PFSK-1 (cell line): ENCODE results near the gene RNPS1.
A peak's percentile ranks its signal among the peaks of the same experiment; 100 is the strongest.

Experiments
- FOXP2 ChIP-seq: optimal IDR thresholded peaks from 2 replicates; pipeline ENCODE3; 2011; ENCODE audit warnings: borderline replicate concordance, control low read depth, inconsistent platforms; ENCODE audit not compliant: insufficient read depth; ENCODE audit errors: extremely low read length, extremely low read depth
- POLR2AphosphoS5 ChIP-seq: IDR thresholded peaks from 2 replicates; pipeline ENCODE4 v1.6.1; 2012; ENCODE audit warnings: low read depth, mild to moderate bottlenecking, control low read depth, low read length, moderate library complexity
- SIN3A ChIP-seq: IDR thresholded peaks from 2 replicates; pipeline ENCODE4 v1.6.1; 2012; ENCODE audit warnings: mild to moderate bottlenecking, low read length, moderate library complexity, borderline replicate concordance; ENCODE audit not compliant: insufficient read depth
- TAF1 ChIP-seq: IDR thresholded peaks from 2 replicates; pipeline ENCODE4 v1.6.1; 2012; ENCODE audit warnings: low read length, control low read depth, borderline replicate concordance; ENCODE audit not compliant: insufficient read depth
- TF ChIP-seq, protein P1 (sequence below), 2 experiments: IDR thresholded peaks; 2 replicates each; pipeline versions ENCODE4 v1.6.1 to v1.8.0; 2011 to 2012; ENCODE audit warnings: low read depth in 2 of 2, low read length in 2 of 2, control low read depth in 1 of 2, inconsistent platforms in 1 of 2, mild to moderate bottlenecking in 1 of 2, moderate library complexity in 1 of 2; ENCODE audit not compliant: insufficient read depth in 1 of 2

Gene RNPS1

DNA sequence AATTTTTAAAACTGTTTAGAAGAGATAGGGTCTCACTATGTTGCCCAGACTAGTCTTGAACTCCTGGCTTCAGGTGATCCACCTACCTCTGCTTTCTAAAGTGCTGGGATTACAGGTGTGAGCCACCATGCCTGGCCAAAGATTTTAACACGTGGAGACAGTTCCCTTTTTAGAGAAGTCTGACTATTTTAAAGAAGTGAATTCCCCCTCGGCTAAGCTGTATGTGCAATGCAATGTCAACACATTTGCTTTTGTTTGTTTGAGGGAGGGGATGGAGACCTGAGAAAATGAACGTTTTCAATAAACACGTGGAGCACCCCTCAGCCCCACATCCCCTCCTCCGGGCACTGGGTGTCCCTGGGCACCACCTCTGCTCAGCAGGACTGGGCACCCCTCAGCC is 14.3 kb upstream of the RNPS1 start:
- no peak for TF ChIP-seq TAF1
- TF ChIP-seq, protein P1, sequence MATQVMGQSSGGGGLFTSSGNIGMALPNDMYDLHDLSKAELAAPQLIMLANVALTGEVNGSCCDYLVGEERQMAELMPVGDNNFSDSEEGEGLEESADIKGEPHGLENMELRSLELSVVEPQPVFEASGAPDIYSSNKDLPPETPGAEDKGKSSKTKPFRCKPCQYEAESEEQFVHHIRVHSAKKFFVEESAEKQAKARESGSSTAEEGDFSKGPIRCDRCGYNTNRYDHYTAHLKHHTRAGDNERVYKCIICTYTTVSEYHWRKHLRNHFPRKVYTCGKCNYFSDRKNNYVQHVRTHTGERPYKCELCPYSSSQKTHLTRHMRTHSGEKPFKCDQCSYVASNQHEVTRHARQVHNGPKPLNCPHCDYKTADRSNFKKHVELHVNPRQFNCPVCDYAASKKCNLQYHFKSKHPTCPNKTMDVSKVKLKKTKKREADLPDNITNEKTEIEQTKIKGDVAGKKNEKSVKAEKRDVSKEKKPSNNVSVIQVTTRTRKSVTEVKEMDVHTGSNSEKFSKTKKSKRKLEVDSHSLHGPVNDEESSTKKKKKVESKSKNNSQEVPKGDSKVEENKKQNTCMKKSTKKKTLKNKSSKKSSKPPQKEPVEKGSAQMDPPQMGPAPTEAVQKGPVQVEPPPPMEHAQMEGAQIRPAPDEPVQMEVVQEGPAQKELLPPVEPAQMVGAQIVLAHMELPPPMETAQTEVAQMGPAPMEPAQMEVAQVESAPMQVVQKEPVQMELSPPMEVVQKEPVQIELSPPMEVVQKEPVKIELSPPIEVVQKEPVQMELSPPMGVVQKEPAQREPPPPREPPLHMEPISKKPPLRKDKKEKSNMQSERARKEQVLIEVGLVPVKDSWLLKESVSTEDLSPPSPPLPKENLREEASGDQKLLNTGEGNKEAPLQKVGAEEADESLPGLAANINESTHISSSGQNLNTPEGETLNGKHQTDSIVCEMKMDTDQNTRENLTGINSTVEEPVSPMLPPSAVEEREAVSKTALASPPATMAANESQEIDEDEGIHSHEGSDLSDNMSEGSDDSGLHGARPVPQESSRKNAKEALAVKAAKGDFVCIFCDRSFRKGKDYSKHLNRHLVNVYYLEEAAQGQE (IDR thresholded peaks at IDR 0.05; ENCODE audit: insufficient read depth in 1 of 2, low read depth in 2 of 2, low read length in 2 of 2), result no peak

DNA sequence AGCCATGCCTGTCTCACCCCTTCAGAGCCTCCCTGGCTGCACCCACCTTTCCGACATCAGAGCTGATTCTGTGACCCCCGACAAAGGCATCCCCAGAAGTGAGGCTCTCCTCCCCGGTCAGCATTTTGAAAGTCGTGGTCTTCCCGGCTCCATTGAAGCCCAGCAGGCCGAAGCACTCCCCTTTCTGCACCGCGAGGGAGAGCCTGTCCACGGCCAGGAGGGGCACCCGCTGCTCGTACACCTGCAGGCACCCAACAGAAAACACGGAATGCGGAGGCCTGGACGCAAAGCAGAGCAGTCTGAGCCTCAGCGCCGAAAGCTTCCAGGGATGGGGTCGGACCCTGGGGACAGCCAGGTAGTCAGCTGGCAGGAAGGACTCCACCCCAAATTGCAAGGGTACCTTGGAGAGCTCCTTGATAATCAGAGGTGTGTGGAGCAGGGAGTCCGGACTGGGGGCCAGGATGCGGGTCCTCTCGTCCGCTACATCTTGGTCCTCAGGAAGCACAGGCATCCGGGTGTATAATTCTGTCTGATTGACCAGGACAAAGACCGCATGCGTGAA is 13.1 kb upstream of the RNPS1 start:
- TF ChIP-seq, protein P1 (IDR thresholded peaks at IDR 0.05; ENCODE audit: insufficient read depth in 1 of 2, low read depth in 2 of 2, low read length in 2 of 2), result peak; percentile 45 to 78; a peak in 2 of 4 replicates
- TF ChIP-seq SIN3A (no peak), TAF1 (no peak), POLR2AphosphoS5 (no peak), FOXP2 (no peak)

DNA sequence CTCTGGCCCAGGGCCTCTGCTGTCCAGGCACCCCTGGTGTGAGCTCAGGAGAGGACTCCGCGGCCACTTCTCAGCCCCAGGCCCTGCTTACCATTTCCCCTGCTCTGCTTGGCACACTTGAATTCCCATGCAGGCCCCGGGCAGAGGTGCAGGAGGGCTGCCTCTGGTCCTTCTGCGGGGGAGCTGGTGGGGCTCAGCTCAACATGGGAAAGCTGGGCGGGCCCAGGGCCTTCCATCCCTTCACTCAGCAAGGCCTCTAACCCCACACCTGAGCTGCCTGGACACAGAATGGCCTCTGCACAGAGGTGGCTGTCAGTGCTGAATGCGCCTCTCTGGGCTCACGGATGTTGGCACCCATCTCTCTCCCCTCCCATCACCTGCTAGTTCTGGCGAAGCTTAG is 12.5 kb upstream of the RNPS1 start:
- TF ChIP-seq, protein P1 (IDR thresholded peaks at IDR 0.05; ENCODE audit: insufficient read depth in 1 of 2, low read depth in 2 of 2, low read length in 2 of 2), result no peak
- TF ChIP-seq TAF1 (no peak), FOXP2 (no peak), SIN3A (no peak), POLR2AphosphoS5 (no peak)

- TF ChIP-seq POLR2AphosphoS5, result no peak
- TF ChIP-seq TAF1, result no peak
- TF ChIP-seq SIN3A, result no peak
Measured at GRCh38 chr16:2278956-2279800, 11.3 kb upstream of the RNPS1 start.

DNA sequence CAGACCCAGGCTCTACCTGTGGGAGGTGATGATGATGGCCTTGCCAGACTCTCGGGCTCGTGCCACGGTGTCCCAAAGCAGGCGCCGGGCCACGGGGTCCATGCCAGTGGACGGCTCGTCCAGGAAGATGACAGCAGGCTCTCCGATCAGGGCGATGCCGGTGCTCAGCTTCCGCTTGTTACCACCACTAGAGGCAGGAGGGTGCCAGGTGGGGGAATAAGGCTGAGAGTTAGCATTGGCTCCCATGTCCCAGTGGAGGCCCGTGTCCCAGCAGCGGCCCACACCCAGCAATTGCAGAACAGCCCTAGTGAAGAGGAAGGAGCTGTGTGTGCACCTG is 10.3 kb upstream of the RNPS1 start:
- TF ChIP-seq SIN3A (no peak), POLR2AphosphoS5 (no peak), TAF1 (no peak), FOXP2 (no peak)
- TF ChIP-seq, protein P1 (IDR thresholded peaks at IDR 0.05; ENCODE audit: insufficient read depth in 1 of 2, low read depth in 2 of 2, low read length in 2 of 2), result no peak
